A549 (cell line): ENCODE measurements around the gene KIF26A. TPM values are rescaled to one million over a fixed set of nuclear protein-coding genes. Genes with fewer than 3 reads are reported as not detected.

ENCODE experiments used
- ATAC-seq, 2 experiments: fragments of 200-7000 bp in 1 of 2; fragments of >200 bp in 1 of 2; cut with Nextera tagmentation in 1 of 2; cut with Tn5 transposase in 1 of 2; 3 replicates each; pipeline versions ENCODE4 v1.8.0 to v1.9.1; 2018 to 2020; ENCODE audit warnings: mild to moderate bottlenecking in 1 of 2, moderate library complexity in 1 of 2
- CTCF ChIA-PET: fragments of 300-600 bp; sonication (Branson Sonifier 250); formaldehyde crosslinking; extraction: SDS; loops from one replicate; lab custom pipeline; 2021; ENCODE audit warnings: antibody characterized with exemption, inconsistent platforms; lab: Yijun Ruan, JAX
- POLR2A ChIA-PET: fragments of 350-600 bp; formaldehyde crosslinking; extraction: SDS; loops from one replicate; lab custom pipeline; 2021; ENCODE audit warnings: antibody characterized with exemption, inconsistent platforms; lab: Yijun Ruan, JAX
- DNase-seq, 2 experiments: peaks; one replicate each; pipeline versions ENCODE4 v3.0.0 to v3.0.0-alpha.2; 2011 to 2016; ENCODE audit warnings: low read depth in 1 of 2, low spot score in 1 of 2
- FAIRE-seq: peaks from 2 replicates; lab custom pipeline; 2011; peaks lifted over from hg19 to GRCh38; lab: Jason Lieb, UNC
- H3K27ac ChIP-seq, 2 experiments: fragments of >200 bp; sonication (Bioruptor Twin); formaldehyde crosslinking; 3 replicates each; pipeline ENCODE4 v1.5.1; 2016 to 2017
- H3K4me1 ChIP-seq: fragments of >200 bp; sonication (Bioruptor Twin); formaldehyde crosslinking; 3 replicates; pipeline ENCODE4 v1.6.1; 2016
- H3K4me2 ChIP-seq: fragments of >200 bp; sonication (Bioruptor Twin); formaldehyde crosslinking; 3 replicates; pipeline ENCODE4 v1.6.1; 2016
- H3K4me3 ChIP-seq: fragments of >200 bp; sonication (Bioruptor Twin); formaldehyde crosslinking; 3 replicates; pipeline ENCODE4 v1.5.1; 2016
- H3K9me3 ChIP-seq: fragments of >200 bp; sonication (Bioruptor Twin); formaldehyde crosslinking; 3 replicates; pipeline ENCODE4 v1.6.1; 2016
- CBX2 ChIP-seq: fragments of 200-600 bp; sonication (generic); IDR thresholded peaks from 2 replicates; pipeline ENCODE4 v1.6.1; 2016; ENCODE audit warnings: low read depth, mild to moderate bottlenecking, borderline replicate concordance
- CBX8 ChIP-seq: fragments of 200-600 bp; sonication (generic); IDR thresholded peaks from 2 replicates; pipeline ENCODE4 v1.6.1; 2016
- CHD4 ChIP-seq: fragments of 200-600 bp; sonication (generic); IDR thresholded peaks from 2 replicates; pipeline ENCODE4 v1.6.1; 2016; ENCODE audit warnings: antibody characterized with exemption, mild to moderate bottlenecking, borderline replicate concordance
- EHF ChIP-seq: fragments of 250-450 bp; sonication (Bioruptor Pico); IDR thresholded peaks from 2 replicates; pipeline ENCODE4 v1.5.0; 2020; ENCODE audit warnings: mild to moderate bottlenecking
- EHMT2 ChIP-seq: fragments of 200-600 bp; sonication (generic); IDR thresholded peaks from 2 replicates; pipeline ENCODE4 v1.6.1; 2016; ENCODE audit warnings: antibody characterized with exemption, low read depth, mild to moderate bottlenecking, moderate library complexity
- ELK1 ChIP-seq: fragments of 150-350 bp; IDR thresholded peaks from 2 replicates; pipeline ENCODE4 v1.6.1; 2014; ENCODE audit warnings: low read depth, mild to moderate bottlenecking, low read length
- FOXS1 ChIP-seq: fragments of 250-450 bp; sonication (Bioruptor Pico); IDR thresholded peaks from 2 replicates; pipeline ENCODE4 v1.5.0; 2020; ENCODE audit warnings: mild to moderate bottlenecking, moderate library complexity
- HMGXB4 ChIP-seq: fragments of 250-450 bp; sonication (Bioruptor Pico); IDR thresholded peaks from 2 replicates; pipeline ENCODE4 v1.5.0; 2021; ENCODE audit warnings: mild to moderate bottlenecking, moderate library complexity, borderline replicate concordance
- HOXB13 ChIP-seq: fragments of 250-450 bp; sonication (Bioruptor Pico); IDR thresholded peaks from 2 replicates; pipeline ENCODE4 v1.5.0; 2020; ENCODE audit warnings: low read depth, mild to moderate bottlenecking, moderate library complexity
- JUNB ChIP-seq: fragments of >200 bp; sonication (Bioruptor Twin); formaldehyde crosslinking; IDR thresholded peaks from 2 replicates; pipeline ENCODE4 v1.6.1; 2016
- KDM1A ChIP-seq: fragments of 200-600 bp; sonication (generic); IDR thresholded peaks from 2 replicates; pipeline ENCODE4 v1.6.1; 2016; ENCODE audit warnings: low read depth, mild to moderate bottlenecking
- MAZ ChIP-seq: fragments of 150-350 bp; IDR thresholded peaks from 2 replicates; pipeline ENCODE4 v1.6.1; 2014; ENCODE audit warnings: antibody characterized with exemption, low read depth, low read length, borderline replicate concordance
- MYC ChIP-seq: IDR thresholded peaks from 2 replicates; pipeline ENCODE4 v1.6.1; 2012; ENCODE audit warnings: mild to moderate bottlenecking, inconsistent platforms, low read length, improper control_type of control experiment, borderline replicate concordance
- RCOR1 ChIP-seq: fragments of 150-350 bp; IDR thresholded peaks from 2 replicates; pipeline ENCODE4 v1.6.1; 2014; ENCODE audit warnings: antibody characterized with exemption, low read length, low read depth
- RNF2 ChIP-seq: fragments of 200-600 bp; sonication (generic); IDR thresholded peaks from 2 replicates; pipeline ENCODE4 v1.6.1; 2016; ENCODE audit warnings: low read depth, mild to moderate bottlenecking, antibody characterized with exemption, moderate library complexity, borderline replicate concordance
- TFCP2L1 ChIP-seq: fragments of 250-450 bp; sonication (Bioruptor Pico); IDR thresholded peaks from 2 replicates; pipeline ENCODE4 v1.5.0; 2021; ENCODE audit warnings: mild to moderate bottlenecking
- ZFP36 ChIP-seq: fragments of 450-650 bp; IDR thresholded peaks from 2 replicates; pipeline ENCODE4 v1.6.1; 2014; ENCODE audit warnings: borderline replicate concordance; ENCODE audit not compliant: partially characterized antibody
- ZNF302 ChIP-seq: fragments of 250-450 bp; sonication (Bioruptor Pico); IDR thresholded peaks from 2 replicates; pipeline ENCODE4 v1.9.0; 2021; ENCODE audit warnings: inconsistent platforms, mild to moderate bottlenecking, moderate library complexity
- WGBS: methylation state at CpG from one replicate; pipeline ENCODE4 v1.1.6; 2017; ENCODE audit errors: missing lambda C conversion rate; 5-methylcytosine and 5-hydroxymethylcytosine counted together
- polyA plus RNA-seq, 4 experiments: library from polyadenylated mRNA; depleted of rRNA in 3 of 4; stranded (reverse); fragments of >200 nt; fragmentation: RNase III in 1 of 4; extraction: RNeasy Plus Mini Kit Qiagen cat#74134 plus additional on column Dnase treatment in 1 of 4; gene quantifications; 2 replicates in 3 of 4; 3 replicates in 1 of 4; pipeline ENCODE4 v1.2.3, GENCODE V29; 2011 to 2017
- TF ChIP-seq, protein P1 (sequence below): IDR thresholded peaks from 2 replicates; pipeline ENCODE4 v1.6.1; 2012; ENCODE audit warnings: low read depth, borderline replicate concordance
- TF ChIP-seq, protein P2 (sequence below): fragments of >200 bp; sonication (Bioruptor Twin); formaldehyde crosslinking; IDR thresholded peaks from 2 replicates; pipeline ENCODE4 v1.6.1; 2016
- TF ChIP-seq, protein P3 (sequence below): fragments of >200 bp; sonication (Bioruptor Twin); formaldehyde crosslinking; IDR thresholded peaks from 3 replicates; pipeline ENCODE4 v1.6.1; 2016

KIF26A gene
- polyA plus RNA-seq, 2 of the 4 experiments (the other 2 are of a cell fraction), result 0.28 to 2.3 TPM

DNA sequence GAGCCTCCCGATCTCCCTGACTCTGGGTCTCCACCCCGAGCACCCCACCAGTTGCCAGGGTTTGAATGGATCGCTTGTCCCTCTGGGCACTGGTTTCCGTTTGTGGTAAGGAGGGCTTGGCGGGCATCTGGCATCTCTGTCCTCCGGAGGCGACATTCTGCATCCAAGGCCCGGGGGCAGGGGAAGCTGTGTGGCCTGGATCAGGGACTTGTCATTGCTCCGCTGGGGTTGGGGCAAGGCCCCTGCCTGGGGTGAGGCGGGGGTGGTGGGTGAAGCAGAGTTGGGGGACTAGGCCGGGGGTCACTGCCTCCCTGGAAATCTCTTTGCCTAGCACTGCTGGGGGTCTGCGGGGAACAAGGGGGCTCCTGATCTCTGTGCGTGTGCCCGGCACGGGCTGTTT lies 30.2 kb downstream of the KIF26A start (continued):
- TF ChIP-seq, protein P1, sequence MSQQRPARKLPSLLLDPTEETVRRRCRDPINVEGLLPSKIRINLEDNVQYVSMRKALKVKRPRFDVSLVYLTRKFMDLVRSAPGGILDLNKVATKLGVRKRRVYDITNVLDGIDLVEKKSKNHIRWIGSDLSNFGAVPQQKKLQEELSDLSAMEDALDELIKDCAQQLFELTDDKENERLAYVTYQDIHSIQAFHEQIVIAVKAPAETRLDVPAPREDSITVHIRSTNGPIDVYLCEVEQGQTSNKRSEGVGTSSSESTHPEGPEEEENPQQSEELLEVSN, result no peak
- TF ChIP-seq EHF (CRISPR knock-in tag), result no peak
- TF ChIP-seq JUNB, result no peak
- TF ChIP-seq, all 56 proteins: peak for 0

- ChIA-PET POLR2A (no interaction called here), CTCF (interaction anchor here (0.8 to 1.2 kb wide), 2 partner anchors 91 to 396 kb away, joined by 3 read pairs; no protein-coding TSS in a partner anchor)
- no peak overlapping the region for H3K27ac ChIP-seq
- no peak for TF ChIP-seq ZNF302 (CRISPR knock-in tag)
- no peak for TF ChIP-seq HMGXB4
- no peak for TF ChIP-seq RCOR1
- no peak for TF ChIP-seq FOXS1
- TF ChIP-seq MAZ, result no peak
- TF ChIP-seq ELK1, result no peak
- TF ChIP-seq EHF (CRISPR knock-in tag), result no peak
- no peaks in the 10 kb centered on the region for H3K4me1 ChIP-seq
- H3K4me2 ChIP-seq, result no peak overlapping the region
- no peak overlapping the region for H3K4me3 ChIP-seq
- FAIRE-seq (no peak), ATAC-seq (no peak), DNase-seq (no peak)
- no peaks in the 10 kb centered on the region for H3K9me3 ChIP-seq
- WGBS, result 77% methylated on average over 18 of the region's 20 CpGs
Observed at GRCh38 chr14:104169005-104169698, 30.8 kb downstream of the KIF26A start.

DNA sequence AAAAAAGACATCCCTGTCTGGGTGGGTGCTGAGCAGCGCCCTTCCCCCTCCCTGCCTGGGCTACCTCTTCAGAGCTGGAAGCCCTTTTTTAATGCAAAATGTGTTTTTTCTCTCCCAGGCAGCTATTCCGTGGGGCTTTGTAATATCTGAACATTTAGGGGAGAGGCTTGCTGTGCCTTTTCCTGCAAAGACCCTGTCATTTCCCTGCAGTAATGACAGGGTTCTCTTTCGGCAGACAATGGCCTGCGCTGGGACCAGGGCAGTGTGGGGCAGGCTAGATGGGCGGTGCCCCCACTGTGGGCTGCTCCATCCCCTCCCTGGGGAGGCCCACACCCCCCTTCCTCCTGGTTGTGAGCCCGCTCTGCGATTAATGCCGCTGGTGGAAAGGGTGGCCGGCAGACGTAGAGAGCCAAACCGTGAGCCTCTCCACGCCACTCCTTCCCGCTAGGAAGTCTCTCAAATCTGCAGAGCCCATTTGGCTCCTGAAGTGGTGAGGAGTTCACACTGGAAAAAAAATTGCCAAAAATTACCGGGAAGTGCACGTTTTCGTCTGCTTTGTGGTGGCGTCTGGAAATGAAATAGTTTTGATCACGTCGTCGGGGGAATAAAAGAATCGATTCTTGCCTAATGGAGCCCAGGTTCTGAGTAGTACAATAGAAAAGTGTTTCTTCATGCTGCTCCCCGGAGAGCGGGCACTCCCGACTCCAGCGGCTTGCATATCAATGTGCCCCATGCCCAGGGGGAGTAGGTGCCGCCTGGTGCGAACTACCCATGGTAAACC lies 31.5 kb downstream of the KIF26A start:
- no peak for ATAC-seq
- TF ChIP-seq RCOR1, result no peak
- no peak for TF ChIP-seq CHD4
- TF ChIP-seq RNF2, result no peak
- TF ChIP-seq, protein P2, sequence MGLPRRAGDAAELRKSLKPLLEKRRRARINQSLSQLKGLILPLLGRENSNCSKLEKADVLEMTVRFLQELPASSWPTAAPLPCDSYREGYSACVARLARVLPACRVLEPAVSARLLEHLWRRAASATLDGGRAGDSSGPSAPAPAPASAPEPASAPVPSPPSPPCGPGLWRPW, result no peak
- no peak for TF ChIP-seq CBX2
- no peak for TF ChIP-seq HOXB13 (CRISPR knock-in tag)
- TF ChIP-seq KDM1A, result no peak
- no peak for TF ChIP-seq EHF (CRISPR knock-in tag)
- no peak for TF ChIP-seq MYC
- TF ChIP-seq, protein P3, sequence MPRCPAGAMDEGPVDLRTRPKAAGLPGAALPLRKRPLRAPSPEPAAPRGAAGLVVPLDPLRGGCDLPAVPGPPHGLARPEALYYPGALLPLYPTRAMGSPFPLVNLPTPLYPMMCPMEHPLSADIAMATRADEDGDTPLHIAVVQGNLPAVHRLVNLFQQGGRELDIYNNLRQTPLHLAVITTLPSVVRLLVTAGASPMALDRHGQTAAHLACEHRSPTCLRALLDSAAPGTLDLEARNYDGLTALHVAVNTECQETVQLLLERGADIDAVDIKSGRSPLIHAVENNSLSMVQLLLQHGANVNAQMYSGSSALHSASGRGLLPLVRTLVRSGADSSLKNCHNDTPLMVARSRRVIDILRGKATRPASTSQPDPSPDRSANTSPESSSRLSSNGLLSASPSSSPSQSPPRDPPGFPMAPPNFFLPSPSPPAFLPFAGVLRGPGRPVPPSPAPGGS, result no peak
- no peak for TF ChIP-seq ZFP36
- no peak for TF ChIP-seq EHMT2
- no peak for TF ChIP-seq CBX8
- no peak for TF ChIP-seq TFCP2L1
- ChIA-PET POLR2A (no interaction called here), CTCF (interaction anchor here (0.8 to 1.2 kb wide), 2 partner anchors 92 to 395 kb away, joined by 3 read pairs; no protein-coding TSS in a partner anchor)
- no peak for FAIRE-seq
- 71% methylated on average over 24 of the region's 27 CpGs for WGBS
- no peaks in the 10 kb centered on the region for H3K9me3 ChIP-seq
- no peak overlapping the region for H3K4me2 ChIP-seq
- H3K4me3 ChIP-seq, result no peak overlapping the region
- H3K4me1 ChIP-seq, result no peaks in the 10 kb centered on the region
- H3K27ac ChIP-seq, result no peak overlapping the region
- DNase-seq, result no peak
